NCI-H69 (cell line): ENCODE results near the gene WARS2.

Experiments
- DNase-seq: peaks from one replicate; lab custom pipeline; 2025; lab: John Stamatoyannopoulos, UW

Gene WARS2

DNA sequence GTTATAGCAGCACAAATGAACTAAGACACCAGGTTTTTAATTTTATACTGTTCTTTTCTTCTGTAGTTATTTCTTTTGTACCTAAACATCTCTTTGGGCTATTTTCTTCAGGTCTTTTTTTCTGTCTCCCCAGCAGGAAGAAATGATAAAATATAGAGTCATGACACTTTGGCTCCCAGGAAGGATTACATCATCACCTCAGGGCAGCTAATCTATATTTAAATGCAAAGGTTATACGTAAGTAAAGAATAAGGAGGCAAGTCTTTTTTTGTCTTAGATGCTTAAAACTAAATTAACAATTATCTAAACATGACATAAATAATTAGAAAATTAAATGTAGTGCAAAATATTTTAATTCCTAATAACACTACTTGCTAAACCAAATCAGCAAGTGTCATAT, 57.0 kb downstream of the WARS2 start:
- DNase-seq = no peak

DNA sequence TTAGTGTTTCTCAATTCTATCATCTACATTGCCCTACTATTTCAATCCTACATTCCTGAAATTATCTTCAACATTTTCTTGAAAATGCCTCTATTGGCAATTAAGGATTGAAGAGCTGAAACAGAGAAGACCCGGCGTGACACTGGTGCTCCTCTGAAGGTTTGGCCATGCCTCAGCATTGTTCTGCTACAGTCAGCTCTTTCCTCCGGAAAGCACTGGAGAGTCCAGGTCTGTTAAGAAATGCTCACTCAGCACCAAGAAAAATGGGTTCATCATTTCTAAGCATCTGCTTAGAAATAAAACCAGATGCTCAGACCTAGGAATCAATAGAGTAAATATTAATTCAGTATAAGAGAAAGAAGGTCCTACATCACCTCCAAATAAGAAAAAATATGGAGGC, 58.8 kb downstream of the WARS2 start:
- no peak for DNase-seq

DNA sequence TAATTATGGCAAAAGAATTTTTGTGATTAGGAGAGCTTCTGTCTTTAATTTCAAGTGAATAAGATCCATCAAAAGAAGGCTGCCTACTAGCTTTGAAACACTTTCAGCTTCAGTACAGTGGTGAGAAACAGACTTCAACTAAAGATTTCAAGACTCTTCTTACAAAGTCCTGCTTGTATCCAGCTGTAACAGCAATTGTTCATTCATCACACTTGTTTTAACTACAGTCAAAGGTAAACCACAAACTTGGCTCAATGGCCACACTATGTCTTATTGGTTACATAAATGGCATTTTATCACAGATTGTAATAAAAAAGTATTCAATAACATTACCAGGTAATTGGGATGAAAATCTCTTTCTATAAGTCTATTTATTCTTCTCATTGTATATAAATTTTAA, 59.2 kb downstream of the WARS2 start:
- no peak for DNase-seq

DNA sequence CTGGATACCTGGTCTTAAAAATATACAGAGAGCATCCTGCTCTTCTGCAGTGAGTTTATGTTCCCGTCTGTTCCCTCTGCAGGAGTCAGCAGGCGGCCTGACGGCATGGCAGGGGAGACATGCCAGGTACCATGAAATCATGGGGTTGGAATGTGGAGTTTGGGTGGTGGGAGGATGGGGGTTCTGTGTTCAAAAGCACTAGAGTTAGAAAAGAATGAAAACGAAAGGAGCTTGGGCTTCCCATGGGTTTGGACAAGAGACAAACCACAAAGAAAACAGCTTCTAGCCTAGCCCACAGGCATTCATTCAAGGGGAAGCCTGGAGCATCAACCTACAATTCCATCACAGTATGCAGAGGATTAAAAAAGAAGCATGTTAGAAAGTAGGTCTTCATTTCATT, 59.9 kb downstream of the WARS2 start:
- no peak for DNase-seq

DNA sequence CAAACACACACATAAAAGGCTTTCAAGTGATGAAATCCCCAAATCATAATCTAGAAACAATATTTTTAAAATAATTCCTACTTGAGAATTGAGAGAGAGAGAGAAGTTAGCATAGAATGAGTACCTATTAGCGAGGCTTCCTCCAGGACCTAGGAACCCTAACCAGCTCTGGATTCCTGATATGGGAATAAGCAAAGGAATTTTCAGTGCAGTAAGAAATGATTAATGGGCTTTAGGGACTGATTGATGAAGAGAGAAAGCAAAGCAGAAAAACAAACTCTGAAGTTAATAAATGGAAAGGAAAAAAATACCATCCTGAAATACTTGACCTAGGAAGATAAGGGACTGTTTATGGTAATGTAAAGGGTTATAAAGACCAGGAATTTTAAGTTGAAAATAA, 60.6 kb downstream of the WARS2 start:
- DNase-seq = no peak

DNA sequence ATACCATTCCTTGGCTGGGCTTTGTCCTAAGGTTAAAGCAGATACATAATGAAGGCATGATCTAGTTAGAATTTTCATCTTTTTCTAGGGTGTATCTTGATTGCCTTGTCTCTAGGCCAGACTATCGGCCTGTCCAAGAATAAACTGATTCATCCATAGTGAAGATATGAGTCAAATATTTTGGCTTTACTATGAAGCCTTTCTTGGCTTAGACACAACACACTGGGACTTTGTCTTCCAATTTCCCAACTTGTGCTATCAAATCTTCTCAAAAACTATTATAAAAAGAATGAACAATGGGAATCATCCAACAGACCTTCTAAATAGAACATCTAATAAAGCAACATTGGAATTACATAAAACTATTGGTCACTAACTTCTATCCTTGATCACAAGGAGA, 64.8 kb downstream of the WARS2 start:
- no peak for DNase-seq

DNA sequence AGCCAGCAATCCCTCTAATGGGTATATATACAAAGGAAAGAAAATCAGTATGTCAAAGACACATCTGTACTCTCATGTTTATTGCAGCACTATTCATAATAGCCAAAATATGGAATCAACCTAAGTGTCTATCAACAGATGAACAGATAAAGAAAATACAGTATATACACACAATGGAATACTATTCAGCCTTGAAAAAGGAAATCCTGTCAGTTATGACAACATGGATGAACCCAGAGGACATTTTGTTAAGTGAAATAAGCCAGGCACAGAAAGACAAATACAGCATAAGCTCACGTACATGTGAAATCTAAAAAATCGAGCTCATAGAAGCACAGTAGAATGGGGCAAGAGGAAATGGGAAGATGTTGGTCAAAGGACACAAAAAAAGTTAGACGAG, 69.1 kb downstream of the WARS2 start:
- no peak for DNase-seq

DNA sequence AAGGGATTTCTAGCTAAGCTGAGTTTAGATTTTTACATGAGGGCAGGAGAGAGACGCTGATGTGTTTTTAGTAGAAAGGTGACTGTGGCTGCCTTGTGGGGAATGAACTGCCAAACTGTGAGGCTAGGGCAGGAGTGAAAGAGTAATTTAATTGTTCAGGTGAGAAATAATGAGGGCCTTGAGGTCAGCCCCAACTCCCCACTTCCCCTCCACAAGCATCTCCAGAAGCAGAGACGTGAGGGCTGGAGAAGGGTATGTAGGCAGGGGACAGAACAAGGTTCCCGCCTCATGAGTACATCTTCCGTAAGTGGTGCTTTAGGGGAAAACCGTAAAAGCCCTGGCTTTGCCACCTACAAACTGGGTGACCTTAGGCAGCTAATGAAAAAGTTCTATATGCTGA, 70.8 kb downstream of the WARS2 start:
- no peak for DNase-seq

DNA sequence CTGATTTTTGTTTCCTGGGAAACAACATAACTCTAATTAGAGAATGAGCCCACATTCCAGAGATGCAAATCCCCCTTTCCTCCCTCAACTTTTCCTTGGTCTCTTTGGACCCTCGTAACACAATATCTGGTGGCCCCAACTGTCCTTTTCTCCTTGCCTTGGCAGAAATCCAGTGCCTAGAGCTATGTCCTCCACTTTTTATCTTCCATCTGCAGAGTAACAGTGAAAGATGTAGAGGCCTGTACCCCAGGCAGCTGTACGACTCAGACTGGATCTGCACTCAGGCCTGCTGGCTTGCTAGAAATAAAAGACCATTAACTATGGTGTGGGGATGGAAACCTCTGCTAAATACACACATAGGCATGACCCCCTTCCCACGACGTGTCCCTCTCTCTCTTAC, 72.0 kb downstream of the WARS2 start:
- DNase-seq = peak; percentile 56

DNA sequence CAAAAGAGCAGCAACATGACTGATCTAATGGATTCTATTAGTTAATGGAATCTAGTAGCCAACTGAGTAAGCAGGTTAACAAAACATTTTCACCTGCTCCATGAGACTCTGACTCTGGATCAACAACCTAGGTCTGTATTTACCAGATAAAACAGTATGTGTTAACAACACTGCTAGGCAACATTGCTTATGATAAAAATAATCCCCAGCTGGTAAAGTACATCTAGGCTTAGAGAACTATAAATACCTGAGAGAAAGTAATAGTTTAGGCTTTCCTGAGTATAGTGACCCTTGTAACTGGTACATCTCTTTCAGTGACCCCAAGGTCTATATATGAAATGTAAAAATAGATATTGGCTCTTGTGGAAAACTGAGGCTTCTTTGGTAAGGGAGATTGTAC, 78.8 kb downstream of the WARS2 start:
- no peak for DNase-seq

DNA sequence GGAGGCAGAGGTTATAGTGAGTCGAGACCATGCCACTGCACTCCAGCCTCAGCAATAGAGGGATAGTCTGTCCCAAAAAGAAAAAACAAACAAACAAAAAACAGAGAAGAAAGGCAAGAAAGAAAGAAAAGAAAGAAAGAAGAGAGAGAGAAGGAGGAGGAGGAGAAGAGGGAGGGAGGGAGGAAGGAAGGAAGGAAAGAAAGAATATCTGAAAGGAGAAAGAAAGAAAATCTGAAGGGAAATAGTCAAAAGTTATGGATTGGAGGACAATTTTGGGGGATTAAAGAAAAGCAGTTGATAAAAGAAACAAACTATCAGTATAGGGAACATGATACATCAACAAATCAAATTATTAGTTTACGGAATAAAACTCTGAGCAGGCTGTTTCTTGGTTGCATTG, 84.9 kb downstream of the WARS2 start:
- DNase-seq = no peak

DNA sequence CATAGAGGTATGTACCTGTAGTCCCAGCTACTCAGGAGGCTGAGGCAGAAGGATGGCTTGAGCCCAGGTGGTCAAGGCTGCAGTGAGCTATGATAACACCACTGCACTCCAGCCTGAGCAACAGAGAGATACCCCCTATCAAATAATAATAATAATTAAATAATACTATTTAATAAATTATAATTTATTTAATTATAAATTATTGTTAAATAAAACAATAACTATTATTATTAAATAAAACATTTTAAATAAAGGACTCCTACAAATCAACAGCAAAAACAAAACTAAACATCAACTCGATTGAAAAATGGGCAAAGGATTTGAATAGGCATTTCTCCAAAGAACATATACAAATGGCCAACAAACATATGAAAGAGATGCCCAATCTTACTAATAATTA, 86.5 kb downstream of the WARS2 start:
- no peak for DNase-seq

DNA sequence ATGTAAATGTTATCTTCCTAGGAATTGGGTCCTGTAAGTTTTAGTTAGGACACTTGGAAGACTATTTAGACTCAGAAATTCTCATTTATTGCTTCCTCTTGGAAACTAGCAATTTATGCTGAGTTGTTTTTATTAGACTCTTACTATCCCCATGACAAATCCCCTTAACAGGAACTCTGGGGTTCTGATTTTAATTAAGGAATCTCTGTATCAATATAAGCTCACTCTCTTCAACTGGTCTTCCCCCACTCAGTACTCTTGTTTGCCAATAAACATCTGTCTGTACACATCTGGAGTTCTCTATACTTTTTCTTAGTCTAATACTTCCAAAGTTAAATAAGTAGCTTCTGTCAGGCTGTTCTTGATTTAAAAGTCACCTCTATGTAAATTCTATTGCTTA, 88.2 kb downstream of the WARS2 start:
- DNase-seq = no peak

DNA sequence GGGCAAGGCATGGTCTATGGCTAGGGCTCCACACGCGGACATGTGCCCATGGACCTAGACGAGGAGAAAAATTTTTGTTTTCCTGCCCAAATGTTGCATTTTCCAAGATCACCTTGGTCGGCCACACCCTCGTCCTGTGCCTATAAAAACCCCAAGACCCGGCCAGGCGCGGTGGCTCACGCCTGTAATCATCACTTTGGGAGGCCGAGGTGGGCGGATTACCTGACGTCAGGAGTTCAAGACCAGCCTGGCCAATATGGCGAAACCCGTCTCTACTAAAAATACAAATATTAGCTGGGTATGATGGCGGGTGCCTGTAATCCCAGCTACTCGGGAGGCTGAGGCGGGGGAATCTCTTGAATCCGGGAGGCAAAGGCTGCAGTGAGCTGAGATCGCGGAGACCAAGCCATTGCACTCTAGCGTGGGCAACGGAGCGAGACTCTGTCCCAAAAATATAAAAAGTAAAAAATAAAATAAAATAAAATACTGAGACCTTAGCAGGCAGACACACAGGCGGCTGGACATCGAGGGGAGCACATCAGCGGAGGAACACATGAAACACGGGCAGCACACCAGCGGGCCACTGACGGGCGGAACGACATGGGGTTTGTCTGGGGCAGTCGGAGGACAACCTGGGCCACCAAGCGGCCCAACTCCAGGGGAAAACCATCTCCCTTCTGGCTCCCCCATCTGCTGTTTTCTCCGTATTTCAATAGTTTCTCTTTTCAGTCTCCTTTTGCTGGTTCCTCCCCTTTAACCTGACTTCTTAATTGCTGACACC, 91.6 kb downstream of the WARS2 start:
- no peak for DNase-seq

DNA sequence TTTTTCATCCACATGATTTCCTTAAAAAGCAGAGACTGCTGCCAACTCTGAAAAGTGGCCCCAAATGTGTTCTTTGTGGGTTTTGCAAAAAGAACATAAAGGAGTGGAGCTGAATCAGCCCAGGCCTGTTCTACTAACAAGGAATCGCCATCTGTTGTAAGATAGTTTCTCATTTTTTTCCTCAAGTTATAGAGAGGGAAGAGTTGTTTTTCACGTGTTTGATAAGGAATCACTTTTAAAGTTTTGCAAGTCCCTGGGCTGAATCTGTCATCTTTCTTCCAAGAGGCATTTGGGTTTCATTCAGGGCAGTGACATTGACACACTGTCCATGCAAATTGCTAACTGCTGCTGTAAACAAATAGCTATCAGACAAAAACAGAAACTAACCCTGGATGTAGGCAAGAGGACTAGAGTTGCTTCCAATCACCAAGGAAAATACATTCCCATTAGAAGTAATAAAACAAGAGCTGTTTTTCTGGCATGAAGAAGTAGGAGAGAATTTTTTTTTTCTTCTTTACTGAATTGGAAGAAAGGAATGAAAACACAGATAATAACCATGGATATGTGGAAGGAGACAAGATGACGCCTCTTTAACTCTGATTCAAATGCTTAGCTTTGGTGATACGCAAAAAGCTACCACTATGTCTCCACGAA, 93.5 kb downstream of the WARS2 start:
- DNase-seq = no peak

DNA sequence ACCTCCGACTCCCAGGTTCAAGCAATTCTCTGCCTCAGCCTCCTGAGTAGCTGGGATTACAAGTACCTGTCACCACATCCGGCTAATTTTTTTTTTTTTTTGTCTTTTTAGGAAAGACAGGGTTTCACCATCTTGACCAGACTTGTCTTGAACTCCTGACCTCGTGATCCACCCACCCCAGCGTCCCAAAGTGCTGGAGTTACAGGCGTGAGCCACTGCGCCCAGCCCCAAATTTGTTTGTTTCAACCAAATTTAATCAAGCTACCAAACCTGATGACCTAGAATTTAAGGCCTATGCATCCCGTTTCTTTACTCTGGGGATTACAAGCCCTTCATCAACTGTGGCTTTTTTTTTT, 94.0 kb downstream of the WARS2 start:
- DNase-seq = no peak

DNA sequence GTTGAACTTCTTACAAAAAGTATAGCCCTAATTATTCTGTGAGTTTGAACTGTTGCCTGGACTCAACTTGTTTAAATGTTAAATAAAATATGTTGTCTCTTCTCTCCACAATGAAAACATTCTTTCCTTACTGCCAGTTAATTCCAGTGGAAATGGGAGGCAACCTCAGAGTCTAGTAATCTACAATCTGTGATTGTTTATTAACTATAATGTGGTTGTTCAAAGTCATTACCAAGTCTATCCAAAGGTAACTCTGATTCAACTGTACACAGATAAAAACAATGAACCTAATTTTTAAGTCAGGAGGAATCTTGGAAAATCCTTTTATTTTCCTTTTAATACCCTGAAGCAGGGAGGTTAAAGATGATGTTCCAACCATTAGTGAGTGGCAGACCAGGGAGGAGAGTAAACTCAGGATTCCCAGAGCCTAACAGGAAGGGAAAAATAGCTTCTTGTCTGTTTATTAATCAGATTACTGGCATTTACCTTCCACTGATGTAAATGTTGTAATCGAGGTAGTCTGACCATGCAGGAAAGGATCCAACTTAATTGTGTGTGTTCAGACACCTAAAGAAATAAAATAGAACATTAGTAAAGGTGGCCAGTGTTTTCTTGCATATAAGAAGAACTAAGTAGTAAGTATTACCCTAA, 95.2 kb downstream of the WARS2 start:
- no peak for DNase-seq

DNA sequence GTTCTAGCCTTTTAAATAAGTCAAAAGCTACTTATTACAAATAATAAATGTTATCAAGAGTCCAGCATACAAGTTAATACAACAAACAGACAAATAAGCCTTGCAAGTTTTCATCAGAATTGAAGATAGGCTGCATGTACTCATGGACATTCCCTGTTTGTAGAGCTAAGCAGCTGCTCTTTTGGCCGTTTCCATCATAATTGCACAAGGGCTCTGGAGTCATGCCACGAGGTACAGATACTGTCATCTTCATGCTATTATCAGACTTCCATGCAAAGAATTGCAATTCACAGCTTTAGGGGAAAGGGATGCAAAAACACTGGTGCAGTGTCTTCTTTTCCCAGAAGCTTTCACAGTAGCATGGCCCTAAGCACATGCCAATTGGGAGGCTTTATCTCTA, 99.5 kb downstream of the WARS2 start:
- no peak for DNase-seq

DNA sequence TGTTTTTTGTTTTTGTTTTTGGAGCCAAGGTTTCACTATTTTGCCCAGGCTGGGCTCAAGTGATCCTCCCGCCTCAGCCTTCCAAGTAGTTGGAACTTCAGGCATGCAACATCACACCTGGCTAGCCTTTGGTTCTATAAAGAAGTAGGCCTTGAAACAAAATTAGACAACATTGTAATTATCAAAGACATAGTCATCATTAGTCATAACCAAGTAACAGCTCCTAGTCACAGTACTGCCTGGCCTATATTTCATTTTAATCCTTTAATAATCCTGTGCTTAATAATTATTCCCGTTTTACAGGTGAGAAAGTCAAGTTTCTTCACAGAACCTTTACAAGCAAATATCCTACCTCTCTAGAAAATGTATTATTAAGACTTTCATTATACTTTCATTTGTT, 100.0 kb downstream of the WARS2 start:
- DNase-seq = no peak

DNA sequence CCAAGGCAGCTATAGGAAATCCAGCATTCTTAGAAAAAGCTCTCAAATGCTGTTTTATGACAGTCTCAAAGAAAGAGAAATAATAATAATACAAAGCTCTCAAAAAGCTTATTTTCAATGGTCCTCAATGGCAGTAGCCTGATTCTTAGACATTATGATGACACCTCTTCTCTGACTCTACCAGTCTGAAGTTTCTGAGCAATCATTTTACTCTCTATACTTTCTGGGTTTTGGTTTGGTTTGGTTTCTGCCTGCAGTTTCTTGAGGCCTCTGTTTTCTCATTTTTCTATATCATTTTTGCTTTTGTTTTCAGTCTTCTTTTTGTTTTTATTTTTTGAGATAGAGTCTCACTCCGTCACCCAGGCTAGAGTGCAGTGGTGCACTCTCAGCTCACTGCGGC, 102.1 kb downstream of the WARS2 start:
- DNase-seq = no peak

DNA sequence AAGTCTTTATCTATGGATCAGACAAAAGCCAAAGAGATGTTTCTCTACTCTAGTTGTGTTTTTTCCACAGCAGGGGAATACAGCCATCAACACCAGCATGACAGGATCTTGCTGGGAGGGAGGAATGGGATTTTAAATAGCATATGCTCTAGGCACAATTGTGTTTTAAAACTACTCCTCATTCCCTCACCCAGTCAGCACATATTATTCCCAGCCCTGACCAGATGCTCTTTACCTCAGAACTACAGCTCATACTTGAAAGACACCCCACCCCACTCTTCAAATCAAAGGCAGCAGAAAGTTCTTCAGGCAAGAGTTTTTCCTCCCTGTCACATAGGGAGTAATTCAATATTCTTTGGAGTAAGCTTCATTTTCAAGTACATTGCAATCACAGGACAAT, 106.1 kb downstream of the WARS2 start:
- DNase-seq = no peak

DNA sequence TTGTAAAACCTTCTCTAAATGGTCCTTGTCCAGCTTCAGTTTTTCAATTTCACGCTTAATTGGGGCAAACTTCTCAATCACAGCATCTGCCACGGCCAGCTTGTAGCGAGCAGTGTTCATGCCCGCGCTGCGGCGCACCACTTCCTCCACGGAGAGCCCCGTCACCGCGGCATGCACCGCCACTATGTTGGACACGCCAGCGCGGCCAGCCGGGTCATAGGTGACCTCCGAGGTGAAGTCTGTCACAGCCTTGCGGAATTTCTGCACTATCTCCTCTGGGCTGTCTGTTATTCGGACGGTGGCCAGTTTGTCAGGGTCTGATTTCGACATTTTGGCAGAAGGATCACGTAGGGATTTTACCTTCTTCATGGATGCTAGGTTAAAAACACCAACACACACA, 107.5 kb downstream of the WARS2 start:
- no peak for DNase-seq

DNA sequence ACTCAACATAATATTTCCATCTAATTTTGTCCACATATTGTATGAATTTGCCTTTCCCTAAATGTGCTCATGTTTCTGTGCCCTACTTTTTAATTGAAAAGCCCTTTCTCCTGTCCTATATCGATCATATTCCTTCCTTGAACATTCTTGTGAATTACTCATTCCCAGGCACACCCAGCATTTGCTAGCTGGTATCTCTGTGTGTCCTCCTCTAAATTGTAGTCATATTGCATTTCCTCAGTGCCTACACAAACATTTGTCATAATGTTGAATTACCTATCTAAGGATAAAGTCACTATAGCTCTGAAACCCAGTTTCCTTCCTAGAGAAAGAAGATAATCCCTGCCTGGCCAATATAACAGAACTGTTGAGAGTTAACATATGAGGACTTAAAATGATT, 112.7 kb downstream of the WARS2 start:
- DNase-seq = no peak

DNA sequence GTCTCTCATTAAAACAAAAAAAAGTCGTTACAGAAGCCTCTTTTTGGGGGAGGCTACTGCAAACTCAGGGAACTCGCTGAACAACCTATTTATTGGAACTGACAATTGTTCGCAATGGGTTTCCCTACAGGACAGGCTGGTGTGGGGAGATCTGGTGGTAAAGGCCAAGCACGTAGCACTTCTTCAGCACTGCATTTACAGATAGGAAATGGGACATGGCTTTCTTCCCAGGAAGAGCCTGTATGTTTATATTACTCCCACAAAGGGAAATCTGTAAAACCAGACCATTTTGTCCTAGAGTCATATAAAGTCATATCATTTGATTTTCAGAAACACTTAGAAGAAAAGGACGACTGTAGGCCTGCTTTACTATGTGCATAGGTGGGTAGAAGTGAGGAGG, 113.5 kb downstream of the WARS2 start:
- no peak for DNase-seq
